Panc1 (cell line): ENCODE measurements around the gene PCMT1. TPM values are rescaled to one million over a fixed set of nuclear protein-coding genes. Genes with fewer than 3 reads are reported as not detected.
"Not testable (repeated sequence)": the region's sequence is repeated elsewhere in the genome, so short reads cannot be mapped to it uniquely, and the experiment has no call there.

Source experiments
- ATAC-seq: fragments of 200-7000 bp; cut with Tn5 transposase; 2 replicates; pipeline ENCODE4 v1.9.1; 2020; ENCODE audit warnings: mild to moderate bottlenecking, moderate library complexity
- BruUV-seq: library from RNA; stranded (reverse); fragments of 400-500 nt; replicated peaks from 2 replicates; lab custom pipeline; 2021; lab: Mats Ljungman, UMichigan
- CTCF ChIA-PET: fragments of 300-600 bp; sonication (Branson Sonifier 250); formaldehyde crosslinking; loops from one replicate; lab custom pipeline; 2022; ENCODE audit warnings: antibody characterized with exemption; lab: Charles Lee
- POLR2A ChIA-PET: fragments of 300-600 bp; sonication (Branson Sonifier 250); formaldehyde crosslinking; loops from one replicate; lab custom pipeline; 2022; ENCODE audit warnings: antibody characterized with exemption; lab: Charles Lee
- DNase-seq: peaks from one replicate; pipeline ENCODE4 v3.0.0-alpha.2; 2010; ENCODE audit warnings: low read depth, low spot score
- H3K27ac ChIP-seq: 2 replicates; pipeline ENCODE4 v1.5.1; 2011; ENCODE audit warnings: mild to moderate bottlenecking, low read length, inconsistent platforms
- H3K27me3 ChIP-seq: fragments of 200-500 bp; sonication (Bioruptor generic); 2 replicates; pipeline ENCODE4 v1.6.0; 2014; ENCODE audit warnings: low read length, inconsistent platforms; ENCODE audit not compliant: control insufficient read depth, insufficient read depth
- H3K36me3 ChIP-seq: fragments of 200-500 bp; sonication (Bioruptor generic); 2 replicates; pipeline ENCODE4 v1.5.1; 2014; ENCODE audit warnings: inconsistent platforms, mild to moderate bottlenecking, low read length, moderate library complexity; ENCODE audit not compliant: control insufficient read depth, insufficient read depth
- H3K4me1 ChIP-seq: 2 replicates; pipeline ENCODE4 v1.5.1; 2011; ENCODE audit warnings: inconsistent platforms, mild to moderate bottlenecking, low read length, moderate library complexity; ENCODE audit not compliant: control insufficient read depth, insufficient read depth
- H3K4me3 ChIP-seq, 2 experiments: 2 replicates each; pipeline ENCODE4 v1.5.1; 2011 to 2012; ENCODE audit warnings: low read depth in 2 of 2, low read length in 2 of 2, mild to moderate bottlenecking in 2 of 2, inconsistent platforms in 1 of 2, moderate library complexity in 1 of 2
- H3K9me3 ChIP-seq: fragments of 200-500 bp; sonication (Bioruptor generic); 2 replicates; pipeline ENCODE4 v1.5.1; 2014; ENCODE audit warnings: low read depth, mild to moderate bottlenecking, inconsistent platforms, low read length, moderate library complexity; ENCODE audit not compliant: control insufficient read depth, insufficient read depth
- CTCF ChIP-seq: fragments of 450-650 bp; IDR thresholded peaks from 2 replicates; pipeline ENCODE4 v1.5.1; 2017; ENCODE audit warnings: mild to moderate bottlenecking
- POLR2AphosphoS5 ChIP-seq: IDR thresholded peaks from 2 replicates; pipeline ENCODE4 v1.6.1; 2012; ENCODE audit warnings: mild to moderate bottlenecking, low read depth, low read length, moderate library complexity
- REST ChIP-seq, 2 experiments: IDR thresholded peaks; 2 replicates each; pipeline ENCODE4 v1.6.1; 2011 to 2012; ENCODE audit warnings: low read depth in 2 of 2, control low read depth in 1 of 2, low read length in 1 of 2, mild to moderate bottlenecking in 1 of 2, moderate library complexity in 1 of 2; ENCODE audit not compliant: insufficient read depth in 1 of 2
- SIN3A ChIP-seq: IDR thresholded peaks from 2 replicates; pipeline ENCODE4 v1.6.1; 2012; ENCODE audit warnings: low read depth, mild to moderate bottlenecking, low read length, moderate library complexity, borderline replicate concordance; ENCODE audit not compliant: insufficient read depth
- TCF7L2 ChIP-seq: IDR thresholded peaks from 2 replicates; pipeline ENCODE4 v1.6.1; 2011; ENCODE audit warnings: mild to moderate bottlenecking, low read depth, low read length, inconsistent platforms
- in situ Hi-C: cut with HindIII; loops from 2 replicates; pipeline ENCODE4 v1.10.0; 2016; ENCODE audit warnings: low sequenced_read_pairs, low pct_unique_long_range_greater_than_20kb
- intact Hi-C: fragments of 100-400 bp; cut with micrococcal nuclease; formaldehyde crosslinking; loops from one replicate; pipeline ENCODE4 v1.10.0; 2022; ENCODE audit not compliant: unreplicated experiment
- total RNA-seq: library from RNA; stranded (reverse); gene quantifications from one replicate; pipeline ENCODE4 v1.2.1, GENCODE V29; 2021; ENCODE audit not compliant: unreplicated experiment

PCMT1 gene
- total RNA-seq, 1 experiment from 2014 or later, result 118 TPM

- peaks cover 7% of the 10 kb centered on the region; the same call in 1 of the 2 replicates for H3K36me3 ChIP-seq
- no peaks in the 10 kb centered on the region for H3K9me3 ChIP-seq
- intact Hi-C loops (no loop called here), in situ Hi-C loops (no loop called here)
- peak overlapping the region; percentile 88 for H3K27ac ChIP-seq
- DNase-seq, result no peak
- peak; percentile 77 for ATAC-seq
- TF ChIP-seq REST (IDR thresholded peaks at IDR 0.05; ENCODE audit: insufficient read depth in 1 of 2, low read depth in 2 of 2, low read length in 1 of 2) (0 out of 4 replicates have a peak, but pooled peaks of 1 of the 2 experiments have one; percentile 14), TCF7L2 (no peak), SIN3A (0 out of 2 replicates have a peak, but pooled peaks have one; percentile 25), POLR2AphosphoS5 (peak; percentile 30; the same call in 1 of the 2 replicates), CTCF (no peak)
- H3K4me1 ChIP-seq, result peaks cover 23% of the 10 kb centered on the region
- no peaks in the 10 kb centered on the region for H3K27me3 ChIP-seq
- CTCF ChIA-PET, result no interaction called here
- no TSS peak for BruUV-seq
- POLR2A ChIA-PET, result no interaction called here
- peak overlapping the region; percentile 91 to 99 for H3K4me3 ChIP-seq
Measured at GRCh38 chr6:149750136-149750609, 632 bp downstream of the PCMT1 start.

- CTCF ChIA-PET, result no interaction called here
- Histone ChIP-seq H3K27me3 (no peaks in the 10 kb centered on the region), H3K27ac (peak overlapping the region; percentile 88), H3K36me3 (peaks cover under 1% of the 10 kb centered on the region; the same call in 1 of the 2 replicates), H3K4me1 (peaks cover 18% of the 10 kb centered on the region), H3K9me3 (no peaks in the 10 kb centered on the region), H3K4me3 (peak overlapping the region; percentile 91 to 99)
- TF ChIP-seq REST (IDR thresholded peaks at IDR 0.05; ENCODE audit: insufficient read depth in 1 of 2, low read depth in 2 of 2, low read length in 1 of 2) (no peak), POLR2AphosphoS5 (no peak), CTCF (no peak), TCF7L2 (no peak), SIN3A (no peak)
- ATAC-seq, result no peak
- no peak for DNase-seq
- POLR2A ChIA-PET, result no interaction called here
- BruUV-seq, result no TSS peak
- intact Hi-C loops (no loop called here), in situ Hi-C loops (no loop called here)
Measured at GRCh38 chr6:149751239-149751638, 1.7 kb downstream of the PCMT1 start.

GRCh38 chr6:149751920-149752319 lies 2.4 kb downstream of the PCMT1 start:
- H3K4me1 ChIP-seq, result peaks cover 13% of the 10 kb centered on the region; the same call in 1 of the 2 replicates
- CTCF ChIA-PET, H3K27ac ChIP-seq, BruUV-seq, H3K4me3 ChIP-seq, in situ Hi-C loops, H3K9me3 ChIP-seq, H3K27me3 ChIP-seq, intact Hi-C loops, ATAC-seq, H3K36me3 ChIP-seq, DNase-seq: not testable (repeated sequence)
- POLR2A ChIA-PET, result interaction anchor here (0.7 kb wide), 1 partner anchor 28 kb away, joined by 6 read pairs; no protein-coding TSS in a partner anchor
